HL-60 (cell line): ENCODE measurements around the gene BAIAP2. TPM values are rescaled to one million over a fixed set of nuclear protein-coding genes. Genes with fewer than 3 reads are reported as not detected.

Experiments used
- DNase-seq, 2 experiments: peaks; one replicate each; pipeline ENCODE4 v3.0.0-alpha.2; 2010 to 2020; ENCODE audit warnings: low read depth in 1 of 2, low spot score in 1 of 2
- H3K27ac ChIP-seq: fragments of 250-450 bp; sonication (Bioruptor Pico); replicated peaks from 2 replicates; pipeline ENCODE4 v1.5.1; 2020; ENCODE audit warnings: mild to moderate bottlenecking, moderate library complexity
- H3K27me3 ChIP-seq: fragments of 250-450 bp; sonication (Bioruptor Pico); 2 replicates; pipeline ENCODE4 v1.5.1; 2021; ENCODE audit warnings: mild to moderate bottlenecking, moderate library complexity; ENCODE audit not compliant: insufficient read depth, poor library complexity, severe bottlenecking
- H3K4me3 ChIP-seq: replicated peaks from 2 replicates; pipeline ENCODE4 v1.5.1; 2011; ENCODE audit warnings: mild to moderate bottlenecking, control low read depth, low read length; ENCODE audit not compliant: insufficient read depth
- CTCF ChIP-seq: IDR thresholded peaks from one replicate; pipeline ENCODE4 v1.5.1; 2011; ENCODE audit warnings: low read length, control low read depth, inconsistent platforms; ENCODE audit not compliant: insufficient read depth
- GABPA ChIP-seq: IDR thresholded peaks from 2 replicates; pipeline ENCODE4 v1.6.1; 2012; ENCODE audit warnings: low read depth
- POLR2AphosphoS5 ChIP-seq: IDR thresholded peaks from 2 replicates; pipeline ENCODE4 v1.6.1; 2012; ENCODE audit warnings: low read depth
- SPI1 ChIP-seq: IDR thresholded peaks from 2 replicates; pipeline ENCODE4 v1.6.1; 2012; ENCODE audit warnings: low read depth, mild to moderate bottlenecking, borderline replicate concordance
- microRNA-seq: library from miRNA; unstranded; fragments of <30 nt; microRNA quantifications from one replicate; pipeline ENCODE4, GENCODE V29; 2018
- TF ChIP-seq, protein P1 (sequence below): IDR thresholded peaks from 2 replicates; pipeline ENCODE4 v1.6.1; 2012; ENCODE audit warnings: low read depth; ENCODE audit not compliant: insufficient replicate concordance

Gene BAIAP2

GRCh38 chr17:81165246-81166032 lies 130.5 kb downstream of the BAIAP2 start, which contains the start of gene PVALEF:
Gene PVALEF (plus strand): TSS chr17:81165507. CDS start chr17:81181227, 15,720 bp downstream.
- Histone ChIP-seq H3K27me3 (peaks cover 30% of the 10 kb centered on the region), H3K27ac (no peak within 1 kb of the TSS), H3K4me3 (no peak within 1 kb of the TSS)
- TF ChIP-seq POLR2AphosphoS5 (no peak), SPI1 (no peak), GABPA (no peak), CTCF (no peak)
- TF ChIP-seq, protein P1, sequence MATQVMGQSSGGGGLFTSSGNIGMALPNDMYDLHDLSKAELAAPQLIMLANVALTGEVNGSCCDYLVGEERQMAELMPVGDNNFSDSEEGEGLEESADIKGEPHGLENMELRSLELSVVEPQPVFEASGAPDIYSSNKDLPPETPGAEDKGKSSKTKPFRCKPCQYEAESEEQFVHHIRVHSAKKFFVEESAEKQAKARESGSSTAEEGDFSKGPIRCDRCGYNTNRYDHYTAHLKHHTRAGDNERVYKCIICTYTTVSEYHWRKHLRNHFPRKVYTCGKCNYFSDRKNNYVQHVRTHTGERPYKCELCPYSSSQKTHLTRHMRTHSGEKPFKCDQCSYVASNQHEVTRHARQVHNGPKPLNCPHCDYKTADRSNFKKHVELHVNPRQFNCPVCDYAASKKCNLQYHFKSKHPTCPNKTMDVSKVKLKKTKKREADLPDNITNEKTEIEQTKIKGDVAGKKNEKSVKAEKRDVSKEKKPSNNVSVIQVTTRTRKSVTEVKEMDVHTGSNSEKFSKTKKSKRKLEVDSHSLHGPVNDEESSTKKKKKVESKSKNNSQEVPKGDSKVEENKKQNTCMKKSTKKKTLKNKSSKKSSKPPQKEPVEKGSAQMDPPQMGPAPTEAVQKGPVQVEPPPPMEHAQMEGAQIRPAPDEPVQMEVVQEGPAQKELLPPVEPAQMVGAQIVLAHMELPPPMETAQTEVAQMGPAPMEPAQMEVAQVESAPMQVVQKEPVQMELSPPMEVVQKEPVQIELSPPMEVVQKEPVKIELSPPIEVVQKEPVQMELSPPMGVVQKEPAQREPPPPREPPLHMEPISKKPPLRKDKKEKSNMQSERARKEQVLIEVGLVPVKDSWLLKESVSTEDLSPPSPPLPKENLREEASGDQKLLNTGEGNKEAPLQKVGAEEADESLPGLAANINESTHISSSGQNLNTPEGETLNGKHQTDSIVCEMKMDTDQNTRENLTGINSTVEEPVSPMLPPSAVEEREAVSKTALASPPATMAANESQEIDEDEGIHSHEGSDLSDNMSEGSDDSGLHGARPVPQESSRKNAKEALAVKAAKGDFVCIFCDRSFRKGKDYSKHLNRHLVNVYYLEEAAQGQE, result no peak
- no peak for DNase-seq

- no peak within 1 kb of the TSS for H3K27ac ChIP-seq
- DNase-seq, result no peak
- H3K27me3 ChIP-seq, result peaks cover 30% of the 10 kb centered on the region
- TF ChIP-seq, protein P1, result no peak
- no peak for TF ChIP-seq POLR2AphosphoS5
- TF ChIP-seq GABPA, result no peak
- no peak for TF ChIP-seq CTCF
- TF ChIP-seq SPI1, result no peak
- no peak within 1 kb of the TSS for H3K4me3 ChIP-seq
These were observed 131.1 kb downstream of the BAIAP2 start, which contains the start of gene AATK for GRCh38 chr17:81166033-81166492. Gene AATK (minus strand): TSS chr17:81166221. CDS start chr17:81165992, 229 bp downstream.

Small RNA genes lying within 50 kb of the gene (microRNA-seq; reads per million reads assigned to microRNA genes)
- gene MIR1250 (not detected), gene MIR3065 (not detected), gene MIR338 (not detected), gene MIR657 (not detected)
